Sigmoid colon (tissue), 7 donors: ENCODE measurements around the gene CNTN4. TPM values are rescaled to one million over a fixed set of nuclear protein-coding genes. Genes with fewer than 3 reads are reported as not detected.

ENCODE experiments used
- DNase-seq: peaks from one replicate; pipeline ENCODE4 v3.0.0-alpha.2; 2019
- H3K27ac ChIP-seq, 4 donors: fragments of 200-600 bp; sonication (generic); one replicate each; pipeline ENCODE4 v1.5.1; 2016 to 2019; ENCODE audit warnings: mild to moderate bottlenecking in 1 of 4
- H3K27me3 ChIP-seq, 3 donors: fragments of 200-600 bp; sonication (generic); one replicate each; pipeline ENCODE4 v1.5.1; 2019; ENCODE audit warnings: mild to moderate bottlenecking in 1 of 3
- H3K36me3 ChIP-seq, 4 donors: fragments of 200-600 bp; sonication (generic); one replicate each; pipeline ENCODE4 v1.5.1; 2016 to 2019
- H3K4me1 ChIP-seq, 4 donors: fragments of 200-600 bp; sonication (generic); one replicate each; pipeline ENCODE4 v1.5.1; 2017 to 2019
- H3K4me3 ChIP-seq, 4 donors: fragments of 200-600 bp; sonication (generic); one replicate each; pipeline ENCODE4 v1.5.1; 2017 to 2019; ENCODE audit warnings: mild to moderate bottlenecking in 2 of 4, moderate library complexity in 1 of 4
- H3K9me3 ChIP-seq, 4 donors: fragments of 200-600 bp in 3 of 4; sonication (generic) in 3 of 4; one replicate each; pipeline versions ENCODE4 v1.5.1 to v1.6.1; 2013 to 2019
- CTCF ChIP-seq, 4 experiments: fragments of 450-650 bp in 3 of 4; fragments of 200-600 bp in 1 of 4; IDR thresholded peaks; one replicate each; pipeline ENCODE4 v1.5.1; 2016 to 2019; ENCODE audit warnings: antibody characterized with exemption in 4 of 4, mild to moderate bottlenecking in 3 of 4, moderate library complexity in 2 of 4
- EP300 ChIP-seq, 4 donors: sonication (generic); formaldehyde crosslinking; IDR thresholded peaks; one replicate each; pipeline ENCODE4 v1.6.1; 2017; ENCODE audit warnings: antibody characterized with exemption in 4 of 4
- POLR2A ChIP-seq, 2 donors: fragments of 450-650 bp; IDR thresholded peaks; one replicate each; pipeline ENCODE4 v1.6.1; 2016; ENCODE audit warnings: antibody characterized with exemption in 2 of 2, mild to moderate bottlenecking in 2 of 2, moderate library complexity in 2 of 2
- POLR2AphosphoS5 ChIP-seq, 4 donors: sonication (generic); formaldehyde crosslinking; IDR thresholded peaks; one replicate each; pipeline ENCODE4 v1.6.1; 2017; ENCODE audit warnings: antibody characterized with exemption in 4 of 4
- WGBS, 2 donors: extraction: QIAGEN DNeasy Blood & Tissue Kit; methylation state at CpG; one replicate each; pipeline ENCODE4 v1.1.7; 2013; 5-methylcytosine and 5-hydroxymethylcytosine counted together
- intact Hi-C: fragments of 100-400 bp; cut with DNase I; formaldehyde crosslinking; loops from one replicate; pipeline ENCODE4 v1.15.1; 2023
- polyA plus RNA-seq, 3 donors: library from polyadenylated mRNA; stranded (reverse); fragments of 200-250 nt; gene quantifications; one replicate each; pipeline ENCODE4 v1.2.3, GENCODE V29; 2013
- total RNA-seq, 4 donors: library from RNA; depleted of rRNA; stranded (reverse); fragments of >200 nt; gene quantifications; one replicate each; pipeline ENCODE4 v1.1.0, GENCODE V29; 2016
- donor health status: healthy with polysubstance abuse.
- donor health status: Bipolar disorder and iron deficiency.
- donor health status: healthy.

The CNTN4 gene
- total and polyA plus RNA-seq, 7 donors, result 1.4 to 10.0 (median 7.5) TPM

GRCh38 chr3:2741516-2741915 is 642.9 kb downstream of the CNTN4 start:
- Histone ChIP-seq H3K27ac (no peak overlapping the region), H3K4me1 (no peaks in the 10 kb centered on the region), H3K4me3 (no peak overlapping the region), H3K9me3 (no peaks in the 10 kb centered on the region), H3K27me3 (peaks cover 0 to 7% (median 0%) of the 10 kb centered on the region in 3 donors), H3K36me3 (no peaks in the 10 kb centered on the region)
- WGBS, 2 donors, result 51 to 72% methylated on average over 3 of the region's 3 CpGs
- no peak for DNase-seq
- intact Hi-C loops, result no loop called here
- TF ChIP-seq POLR2A (IDR thresholded peaks at IDR 0.05) (no peak), CTCF (IDR thresholded peaks at IDR 0.05) (no peak), POLR2AphosphoS5 (IDR thresholded peaks at IDR 0.05) (no peak), EP300 (IDR thresholded peaks at IDR 0.05) (no peak)

- no peak for TF ChIP-seq POLR2AphosphoS5 (IDR thresholded peaks at IDR 0.05)
- TF ChIP-seq EP300 (IDR thresholded peaks at IDR 0.05), result no peak
- no peak for TF ChIP-seq CTCF (IDR thresholded peaks at IDR 0.05)
- TF ChIP-seq POLR2A (IDR thresholded peaks at IDR 0.05), result no peak
- 46 to 76% methylated on average over 9 of the region's 9 CpGs for WGBS, 2 donors
- Histone ChIP-seq H3K27ac (no peak overlapping the region), H3K36me3 (no peaks in the 10 kb centered on the region), H3K4me1 (no peaks in the 10 kb centered on the region), H3K4me3 (no peak overlapping the region), H3K27me3 (no peaks in the 10 kb centered on the region), H3K9me3 (no peaks in the 10 kb centered on the region)
- DNase-seq, result no peak
- intact Hi-C loops, result no loop called here
Observed at GRCh38 chr3:2765002-2765579, 666.4 kb downstream of the CNTN4 start.

- intact Hi-C loops, result no loop called here
Observed at GRCh38 chr3:2770451-2770850, 671.8 kb downstream of the CNTN4 start.

GRCh38 chr3:2771193-2771592 is 672.5 kb downstream of the CNTN4 start:
- H3K9me3 ChIP-seq, result no peaks in the 10 kb centered on the region
- intact Hi-C loops, result no loop called here
- TF ChIP-seq CTCF (IDR thresholded peaks at IDR 0.05) (no peak), POLR2A (IDR thresholded peaks at IDR 0.05) (no peak), EP300 (IDR thresholded peaks at IDR 0.05) (no peak), POLR2AphosphoS5 (IDR thresholded peaks at IDR 0.05) (no peak)
- H3K36me3 ChIP-seq, result no peaks in the 10 kb centered on the region
- H3K27ac ChIP-seq, result no peak overlapping the region
- no peak overlapping the region for H3K4me3 ChIP-seq
- DNase-seq, result no peak
- H3K27me3 ChIP-seq, result no peaks in the 10 kb centered on the region
- no peaks in the 10 kb centered on the region for H3K4me1 ChIP-seq

More at GRCh38 chr3:2770451-2770850, 671.8 kb downstream of the CNTN4 start:
- no peak for TF ChIP-seq CTCF (IDR thresholded peaks at IDR 0.05)
- TF ChIP-seq POLR2AphosphoS5 (IDR thresholded peaks at IDR 0.05), result no peak
- TF ChIP-seq POLR2A (IDR thresholded peaks at IDR 0.05), result no peak
- no peak for TF ChIP-seq EP300 (IDR thresholded peaks at IDR 0.05)
- no peak for DNase-seq
- H3K4me3 ChIP-seq, result no peak overlapping the region
- no peak overlapping the region for H3K27ac ChIP-seq
- H3K4me1 ChIP-seq, result no peaks in the 10 kb centered on the region
- WGBS, 2 donors, result 73 to 81% methylated on average over 2 of the region's 2 CpGs
- H3K36me3 ChIP-seq, result no peaks in the 10 kb centered on the region
- no peaks in the 10 kb centered on the region for H3K27me3 ChIP-seq
- no peaks in the 10 kb centered on the region for H3K9me3 ChIP-seq

GRCh38 chr3:2771741-2772140 is 673.1 kb downstream of the CNTN4 start:
- no peaks in the 10 kb centered on the region for H3K9me3 ChIP-seq
- no peak for TF ChIP-seq EP300 (IDR thresholded peaks at IDR 0.05)
- TF ChIP-seq POLR2AphosphoS5 (IDR thresholded peaks at IDR 0.05), result no peak
- TF ChIP-seq CTCF (IDR thresholded peaks at IDR 0.05), result no peak
- no peak for TF ChIP-seq POLR2A (IDR thresholded peaks at IDR 0.05)
- H3K4me1 ChIP-seq, result no peaks in the 10 kb centered on the region
- H3K4me3 ChIP-seq, result no peak overlapping the region
- no peak for DNase-seq
- intact Hi-C loops, result no loop called here
- no peak overlapping the region for H3K27ac ChIP-seq
- H3K36me3 ChIP-seq, result no peaks in the 10 kb centered on the region
- H3K27me3 ChIP-seq, result no peaks in the 10 kb centered on the region
- 88 to 89% methylated on average over 5 of the region's 5 CpGs for WGBS, 2 donors
